ENCODE measurements around the gene PPP1R26. TPM values are rescaled to one million over a fixed set of nuclear protein-coding genes. Genes with fewer than 3 reads are reported as not detected.

Gene PPP1R26
- polyA plus RNA-seq, 1 of the 3 experiments (the other 2 are of a cell fraction): 20.1 TPM

- H3K9ac ChIP-seq: no peak overlapping the region
- DNase-seq: no peak
- H3K9me2 ChIP-seq: no peaks in the 10 kb centered on the region
- H3K36me3 ChIP-seq (replicated peaks in 1 of 2; ENCODE audit: control insufficient read depth in 1 of 2, insufficient read depth in 2 of 2, low read length in 1 of 2): peaks cover 0 to 4% of the 10 kb centered on the region in 2 experiments
- H3F3A ChIP-seq (replicated peaks; ENCODE audit: insufficient read depth): peaks cover 5% of the 10 kb centered on the region
- no peaks in the 10 kb centered on the region for H3K27me3 ChIP-seq (ENCODE audit: insufficient read depth)
- peaks cover 27% of the 10 kb centered on the region for H3K79me2 ChIP-seq (ENCODE audit: insufficient read depth)
- WGBS (ENCODE audit: low lambda C conversion rate): 97% methylated on average over 7 of the region's 10 CpGs
- peaks cover 4% of the 10 kb centered on the region; the same call in 1 of the 2 replicates for H4K20me1 ChIP-seq (ENCODE audit: insufficient read depth)
- CTCF ChIA-PET: interaction anchor here (0.7 to 1.5 kb wide), 2 partner anchors 21 to 27 kb away, joined by 3 to 6 read pairs; a partner anchor contains a TSS
- no peak overlapping the region for H3K27ac ChIP-seq (ENCODE audit: low read depth in 2 of 2, low read length in 1 of 2)
- peak overlapping the region; percentile 72 for H3K4me2 ChIP-seq
- peaks cover 6 to 13% of the 10 kb centered on the region in 2 experiments; a peak in 2 of 4 replicates for H3K4me1 ChIP-seq (ENCODE audit: control insufficient read depth in 1 of 2, insufficient read depth in 2 of 2, low read depth in 1 of 2, low read length in 1 of 2)
- peak overlapping the region; percentile 57 to 90; a peak in 2 of 4 replicates for H3K4me3 ChIP-seq (ENCODE audit: low read depth in 2 of 2, low read length in 1 of 2)
- TF ChIP-seq RAD21 (IDR thresholded peaks at IDR 0.05; ENCODE audit: low read length): no peak
- POLR2A ChIA-PET: no interaction called here
- H3K9me3 ChIP-seq: no peaks in the 10 kb centered on the region
- no peak overlapping the region for H2AFZ ChIP-seq (ENCODE audit: low read depth)
Observed at GRCh38 chr9:135478191-135478590, 1.4 kb upstream of the PPP1R26 start.

- TF ChIP-seq RCOR1 (IDR thresholded peaks at IDR 0.05; ENCODE audit: low read length) (0 out of 2 replicates have a peak, but pooled peaks have one; percentile 4), FOXJ3 (CRISPR knock-in tag; IDR thresholded peaks at IDR 0.05) (no peak), USF1 (IDR thresholded peaks at IDR 0.05; ENCODE audit: borderline replicate concordance, low read depth) (peak; percentile 57; the same call in 1 of the 2 replicates)
- TF ChIP-seq, protein P1, sequence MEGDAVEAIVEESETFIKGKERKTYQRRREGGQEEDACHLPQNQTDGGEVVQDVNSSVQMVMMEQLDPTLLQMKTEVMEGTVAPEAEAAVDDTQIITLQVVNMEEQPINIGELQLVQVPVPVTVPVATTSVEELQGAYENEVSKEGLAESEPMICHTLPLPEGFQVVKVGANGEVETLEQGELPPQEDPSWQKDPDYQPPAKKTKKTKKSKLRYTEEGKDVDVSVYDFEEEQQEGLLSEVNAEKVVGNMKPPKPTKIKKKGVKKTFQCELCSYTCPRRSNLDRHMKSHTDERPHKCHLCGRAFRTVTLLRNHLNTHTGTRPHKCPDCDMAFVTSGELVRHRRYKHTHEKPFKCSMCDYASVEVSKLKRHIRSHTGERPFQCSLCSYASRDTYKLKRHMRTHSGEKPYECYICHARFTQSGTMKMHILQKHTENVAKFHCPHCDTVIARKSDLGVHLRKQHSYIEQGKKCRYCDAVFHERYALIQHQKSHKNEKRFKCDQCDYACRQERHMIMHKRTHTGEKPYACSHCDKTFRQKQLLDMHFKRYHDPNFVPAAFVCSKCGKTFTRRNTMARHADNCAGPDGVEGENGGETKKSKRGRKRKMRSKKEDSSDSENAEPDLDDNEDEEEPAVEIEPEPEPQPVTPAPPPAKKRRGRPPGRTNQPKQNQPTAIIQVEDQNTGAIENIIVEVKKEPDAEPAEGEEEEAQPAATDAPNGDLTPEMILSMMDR (IDR thresholded peaks at IDR 0.05): peak; percentile 49
- TF ChIP-seq, protein P2, sequence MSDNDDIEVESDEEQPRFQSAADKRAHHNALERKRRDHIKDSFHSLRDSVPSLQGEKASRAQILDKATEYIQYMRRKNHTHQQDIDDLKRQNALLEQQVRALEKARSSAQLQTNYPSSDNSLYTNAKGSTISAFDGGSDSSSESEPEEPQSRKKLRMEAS (IDR thresholded peaks at IDR 0.05; ENCODE audit: low read depth): 0 out of 2 replicates have a peak, but pooled peaks have one; percentile 18
- peaks cover 34% of the 10 kb centered on the region for H3K79me2 ChIP-seq (ENCODE audit: insufficient read depth)
- H2AFZ ChIP-seq (ENCODE audit: low read depth): 0 out of 2 replicates have a peak overlapping the region, but pooled peaks have one; percentile 42
- peak overlapping the region; percentile 9 to 74; a peak in 3 of 4 replicates for H3K27ac ChIP-seq (ENCODE audit: low read depth in 2 of 2, low read length in 1 of 2)
- H3K27me3 ChIP-seq (ENCODE audit: insufficient read depth): no peaks in the 10 kb centered on the region
- ChIA-PET POLR2A (no interaction called here), CTCF (interaction anchor here (1.5 kb wide), 1 partner anchor 20 kb away, joined by 6 read pairs; a partner anchor contains a TSS)
- WGBS (ENCODE audit: low lambda C conversion rate): 18% methylated on average over 5 of the region's 64 CpGs
- peak; percentile 80 for DNase-seq
- peak overlapping the region; percentile 57 to 90 for H3K4me3 ChIP-seq (ENCODE audit: low read depth in 2 of 2, low read length in 1 of 2)
- H4K20me1 ChIP-seq (ENCODE audit: insufficient read depth): peaks cover 7% of the 10 kb centered on the region; the same call in 1 of the 2 replicates
- H3K9me3 ChIP-seq: no peaks in the 10 kb centered on the region
- H3K4me2 ChIP-seq: peak overlapping the region; percentile 72
- H3K9me2 ChIP-seq: no peaks in the 10 kb centered on the region
- peaks cover 6 to 13% of the 10 kb centered on the region in 2 experiments; a peak in 2 of 4 replicates for H3K4me1 ChIP-seq (ENCODE audit: control insufficient read depth in 1 of 2, insufficient read depth in 2 of 2, low read depth in 1 of 2, low read length in 1 of 2)
- H3F3A ChIP-seq (replicated peaks; ENCODE audit: insufficient read depth): peaks cover 5% of the 10 kb centered on the region
- H3K36me3 ChIP-seq (replicated peaks in 1 of 2; ENCODE audit: control insufficient read depth in 1 of 2, insufficient read depth in 2 of 2, low read length in 1 of 2): peaks cover 6 to 11% of the 10 kb centered on the region in 2 experiments
- H3K9ac ChIP-seq: peak overlapping the region; percentile 41
Observed at GRCh38 chr9:135478829-135479468, 633 bp upstream of the PPP1R26 start.
